GM19099 (cell line): ENCODE results near the gene PRICKLE2.

Experiments used
- POLR2A ChIP-seq: IDR thresholded peaks from 3 replicates; pipeline ENCODE4 v1.6.1; 2011; ENCODE audit warnings: low read depth; ENCODE audit not compliant: insufficient read length; ENCODE audit errors: extremely low read depth

Gene PRICKLE2

GRCh38 chr3:64259636-64260035, 34.4 kb upstream of the PRICKLE2 start:
- TF ChIP-seq POLR2A: no peak

GRCh38 chr3:64257100-64257755, 32.0 kb upstream of the PRICKLE2 start:
- no peak for TF ChIP-seq POLR2A

- TF ChIP-seq POLR2A: no peak
These were observed 30.6 kb upstream of the PRICKLE2 start for GRCh38 chr3:64255741-64256340.

GRCh38 chr3:64254443-64254842, 29.2 kb upstream of the PRICKLE2 start:
- TF ChIP-seq POLR2A: no peak

- no peak for TF ChIP-seq POLR2A
These were observed 28.4 kb upstream of the PRICKLE2 start for GRCh38 chr3:64253689-64254088.

GRCh38 chr3:64251019-64251418, 25.8 kb upstream of the PRICKLE2 start:
- TF ChIP-seq POLR2A: no peak

GRCh38 chr3:64247991-64248646, 22.9 kb upstream of the PRICKLE2 start:
- no peak for TF ChIP-seq POLR2A

- no peak for TF ChIP-seq POLR2A
These were observed 19.0 kb upstream of the PRICKLE2 start for GRCh38 chr3:64244011-64244942.

- TF ChIP-seq POLR2A: no peak
These were observed 17.2 kb upstream of the PRICKLE2 start for GRCh38 chr3:64242435-64242834.

GRCh38 chr3:64240959-64241358, 15.7 kb upstream of the PRICKLE2 start:
- TF ChIP-seq POLR2A: no peak

GRCh38 chr3:64240396-64240795, 15.1 kb upstream of the PRICKLE2 start:
- TF ChIP-seq POLR2A: no peak

GRCh38 chr3:64239841-64240240, 14.6 kb upstream of the PRICKLE2 start:
- TF ChIP-seq POLR2A: no peak

- no peak for TF ChIP-seq POLR2A
These were observed 13.9 kb upstream of the PRICKLE2 start for GRCh38 chr3:64238971-64239667.

GRCh38 chr3:64237083-64237482, 11.8 kb upstream of the PRICKLE2 start:
- TF ChIP-seq POLR2A: no peak
